ENCODE measurements around the gene RASGEF1B. TPM values are rescaled to one million over a fixed set of nuclear protein-coding genes. Genes with fewer than 3 reads are reported as not detected.

Gene RASGEF1B
- total RNA-seq, 1 experiment from 2014 or later: 1.4 TPM

DNA sequence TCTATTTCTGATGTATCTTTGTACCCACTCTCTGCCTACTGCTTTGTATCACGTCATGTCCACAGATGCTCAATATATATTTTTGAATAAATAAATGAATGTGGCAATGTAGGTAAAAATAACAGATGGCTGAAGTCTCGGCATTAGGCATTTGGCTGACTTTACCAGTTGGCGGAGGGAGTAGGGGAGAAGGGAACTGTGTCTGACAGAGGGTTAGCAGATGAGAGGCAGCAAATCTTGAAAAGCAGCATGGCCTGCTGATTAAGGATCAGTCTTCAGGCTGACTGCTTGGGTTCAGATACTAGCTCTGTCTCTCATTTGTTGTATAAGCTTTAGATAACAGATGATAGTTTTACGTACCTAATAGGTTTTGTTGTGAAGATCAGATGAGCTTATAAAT, 31.9 kb upstream of the RASGEF1B start:
- intact Hi-C loops (cut with micrococcal nuclease): no loop called here
- no peak for ATAC-seq
- Histone ChIP-seq H3K9me3 (ENCODE audit: low read length) (no peaks in the 10 kb centered on the region), H4K20me1 (ENCODE audit: low read length) (no peaks in the 10 kb centered on the region), H3K9me2 (replicated peaks; ENCODE audit: low read length) (no peaks in the 10 kb centered on the region), H3K4me2 (ENCODE audit: low read length) (no peak overlapping the region), H3K4me1 (ENCODE audit: insufficient read depth, low read length) (no peaks in the 10 kb centered on the region), H2AFZ (ENCODE audit: low read length) (no peak overlapping the region), H3K27me3 (ENCODE audit: low read length) (peaks cover 14% of the 10 kb centered on the region), H3F3A (ENCODE audit: low read length, unreplicated experiment) (no peaks in the 10 kb centered on the region), H3K4me3 (ENCODE audit: low read length) (no peak overlapping the region), H3K79me2 (ENCODE audit: low read length) (no peaks in the 10 kb centered on the region), H3K27ac (ENCODE audit: low read length) (no peak overlapping the region), H3K9ac (ENCODE audit: low read length) (no peak overlapping the region), H3K36me3 (ENCODE audit: low read depth, low read length) (no peaks in the 10 kb centered on the region)
- POLR2A ChIA-PET (ENCODE audit: unreplicated experiment): no interaction called here
- no TSS peak for BruUV-seq (replicated peaks)
- no peak for TF ChIP-seq EZH2phosphoT487 (IDR thresholded peaks at IDR 0.05; ENCODE audit: borderline replicate concordance, low read length)
- TF ChIP-seq EZH2 (IDR thresholded peaks at IDR 0.05; ENCODE audit: low read length, unreplicated experiment): no peak
- no peak for TF ChIP-seq CTCF (conservative IDR thresholded peaks at IDR 0.05; ENCODE audit: low read depth, low read length)
- DNase-seq: no peak
- CTCF ChIA-PET: no interaction called here

GRCh38 chr4:81502564-81502963, 30.9 kb upstream of the RASGEF1B start:
- no peaks in the 10 kb centered on the region for H3K36me3 ChIP-seq (ENCODE audit: low read depth, low read length)
- no peak overlapping the region for H3K9ac ChIP-seq (ENCODE audit: low read length)
- H2AFZ ChIP-seq (ENCODE audit: low read length): no peak overlapping the region
- TF ChIP-seq EZH2 (IDR thresholded peaks at IDR 0.05; ENCODE audit: low read length, unreplicated experiment) (no peak), CTCF (conservative IDR thresholded peaks at IDR 0.05; ENCODE audit: low read depth, low read length) (no peak), EZH2phosphoT487 (IDR thresholded peaks at IDR 0.05; ENCODE audit: borderline replicate concordance, low read length) (no peak)
- H3K79me2 ChIP-seq (ENCODE audit: low read length): no peaks in the 10 kb centered on the region
- peaks cover 14% of the 10 kb centered on the region for H3K27me3 ChIP-seq (ENCODE audit: low read length)
- H3K4me1 ChIP-seq (ENCODE audit: insufficient read depth, low read length): no peaks in the 10 kb centered on the region
- H3F3A ChIP-seq (ENCODE audit: low read length, unreplicated experiment): no peaks in the 10 kb centered on the region
- H3K27ac ChIP-seq (ENCODE audit: low read length): no peak overlapping the region
- no TSS peak for BruUV-seq (replicated peaks)
- ChIA-PET POLR2A (ENCODE audit: unreplicated experiment) (no interaction called here), CTCF (no interaction called here)
- intact Hi-C loops (cut with micrococcal nuclease): no loop called here
- no peaks in the 10 kb centered on the region for H3K9me3 ChIP-seq (ENCODE audit: low read length)
- no peak overlapping the region for H3K4me3 ChIP-seq (ENCODE audit: low read length)
- ATAC-seq: no peak
- H3K9me2 ChIP-seq (replicated peaks; ENCODE audit: low read length): no peaks in the 10 kb centered on the region
- H3K4me2 ChIP-seq (ENCODE audit: low read length): no peak overlapping the region
- no peak for DNase-seq
- no peaks in the 10 kb centered on the region for H4K20me1 ChIP-seq (ENCODE audit: low read length)

- Histone ChIP-seq H3K9me3 (ENCODE audit: low read length) (no peaks in the 10 kb centered on the region), H3F3A (ENCODE audit: low read length, unreplicated experiment) (no peaks in the 10 kb centered on the region), H3K79me2 (ENCODE audit: low read length) (no peaks in the 10 kb centered on the region), H4K20me1 (ENCODE audit: low read length) (no peaks in the 10 kb centered on the region), H2AFZ (ENCODE audit: low read length) (no peak overlapping the region), H3K4me2 (ENCODE audit: low read length) (no peak overlapping the region), H3K9me2 (replicated peaks; ENCODE audit: low read length) (no peaks in the 10 kb centered on the region), H3K27me3 (ENCODE audit: low read length) (peaks cover 14% of the 10 kb centered on the region), H3K36me3 (ENCODE audit: low read depth, low read length) (no peaks in the 10 kb centered on the region), H3K4me3 (ENCODE audit: low read length) (no peak overlapping the region), H3K27ac (ENCODE audit: low read length) (no peak overlapping the region), H3K9ac (ENCODE audit: low read length) (no peak overlapping the region), H3K4me1 (ENCODE audit: insufficient read depth, low read length) (no peaks in the 10 kb centered on the region)
- BruUV-seq (replicated peaks): no TSS peak
- ChIA-PET POLR2A (ENCODE audit: unreplicated experiment) (no interaction called here), CTCF (no interaction called here)
- intact Hi-C loops (cut with micrococcal nuclease): no loop called here
- ATAC-seq (no peak), DNase-seq (no peak)
- TF ChIP-seq CTCF (conservative IDR thresholded peaks at IDR 0.05; ENCODE audit: low read depth, low read length) (no peak), EZH2 (IDR thresholded peaks at IDR 0.05; ENCODE audit: low read length, unreplicated experiment) (no peak), EZH2phosphoT487 (IDR thresholded peaks at IDR 0.05; ENCODE audit: borderline replicate concordance, low read length) (no peak)
Observed at GRCh38 chr4:81499840-81500239, 28.1 kb upstream of the RASGEF1B start.

All from PC-3 (cell line).